Renal pelvis (tissue), 12 donors: ENCODE results near the gene GXYLT2. TPM values are rescaled to one million over a fixed set of nuclear protein-coding genes. Genes with fewer than 3 reads are reported as not detected.

ENCODE experiments used
- DNase-seq: peaks from one replicate; pipeline ENCODE4 v3.0.0-alpha.2; 2013
- long read RNA-seq, 16 experiments: transcript quantifications; one replicate each; lab custom pipeline, GENCODE V29; 2026
- polyA plus RNA-seq, 3 donors: library from polyadenylated mRNA; unstranded; fragments of 120-200 nt; gene quantifications; one replicate each; pipeline ENCODE4 v1.2.1, GENCODE V29; 2013; ENCODE audit not compliant: insufficient read length in 3 of 3

GXYLT2 gene, protein sequence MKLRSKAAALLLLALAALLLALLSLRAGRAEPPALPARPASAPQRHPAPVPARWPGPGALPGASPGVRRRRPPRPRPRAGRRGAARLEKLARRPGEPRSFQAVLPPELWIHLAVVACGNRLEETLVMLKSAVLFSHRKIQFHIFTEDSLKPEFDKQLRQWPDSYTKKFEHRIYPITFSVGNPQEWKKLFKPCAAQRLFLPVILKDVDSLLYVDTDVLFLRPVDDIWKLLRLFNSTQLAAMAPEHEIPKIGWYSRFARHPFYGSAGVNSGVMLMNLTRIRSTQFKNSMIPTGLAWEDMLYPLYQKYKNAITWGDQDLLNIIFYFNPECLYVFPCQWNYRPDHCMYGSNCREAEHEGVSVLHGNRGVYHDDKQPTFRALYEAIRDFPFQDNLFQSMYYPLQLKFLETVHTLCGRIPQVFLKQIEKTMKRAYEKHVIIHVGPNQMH
- polyA plus RNA-seq = 10 to 100 TPM; 11.3 to 13.3 (median 12.9) TPM
- long read RNA-seq, donor 1, partial matches to known transcripts = 0 of 4 reads
- long read RNA-seq, donor 1, other reads (novel, unspliced or antisense) = 0 of 4 reads
- long read RNA-seq, donor 2, partial matches to known transcripts = 0 of 2 reads
- long read RNA-seq, donor 2, other reads (novel, unspliced or antisense) = 0 of 2 reads
- long read RNA-seq, donor 3, partial matches to known transcripts = 0 of 1 reads
- long read RNA-seq, donor 3, other reads (novel, unspliced or antisense) = 0 of 1 reads
- long read RNA-seq, donor 4, partial matches to known transcripts = 0 of 1 reads
- long read RNA-seq, donor 4, other reads (novel, unspliced or antisense) = 0 of 1 reads
- long read RNA-seq, donor 5, partial matches to known transcripts = 0 of 3 reads
- long read RNA-seq, donor 5, other reads (novel, unspliced or antisense) = 0 of 3 reads
- long read RNA-seq, donor 6, partial matches to known transcripts = 0 of 3 reads
- long read RNA-seq, donor 6, other reads (novel, unspliced or antisense) = 0 of 3 reads
- long read RNA-seq, donor 7, partial matches to known transcripts = 0 of 3 reads
- long read RNA-seq, donor 7, other reads (novel, unspliced or antisense) = 0 of 3 reads
- long read RNA-seq, donor 8, transcript GXYLT2-201 (7 exons, 3,260 nt) = major isoform, 10 of 10 reads
- long read RNA-seq, donor 8, partial matches to known transcripts = 0 of 10 reads
- long read RNA-seq, donor 8, other reads (novel, unspliced or antisense) = 0 of 10 reads
- long read RNA-seq, donor 9 = 0 reads
- long read RNA-seq, donor 10 = 0 reads
- long read RNA-seq, donor 11, partial matches to known transcripts = 5 of 7 reads
- long read RNA-seq, donor 11, other reads (novel, unspliced or antisense) = 0 of 7 reads
- long read RNA-seq, donor 12, partial matches to known transcripts = 0 of 2 reads
- long read RNA-seq, donor 12, other reads (novel, unspliced or antisense) = 0 of 2 reads
- long read RNA-seq, donor 13, partial matches to known transcripts = 0 of 1 reads
- long read RNA-seq, donor 13, other reads (novel, unspliced or antisense) = 0 of 1 reads
- long read RNA-seq, donor 14 = 0 reads
- long read RNA-seq, donor 15, partial matches to known transcripts = 11 of 13 reads
- long read RNA-seq, donor 15, other reads (novel, unspliced or antisense) = 0 of 13 reads
- long read RNA-seq, donor 16, partial matches to known transcripts = 8 of 9 reads
- long read RNA-seq, donor 16, other reads (novel, unspliced or antisense) = 0 of 9 reads

DNA sequence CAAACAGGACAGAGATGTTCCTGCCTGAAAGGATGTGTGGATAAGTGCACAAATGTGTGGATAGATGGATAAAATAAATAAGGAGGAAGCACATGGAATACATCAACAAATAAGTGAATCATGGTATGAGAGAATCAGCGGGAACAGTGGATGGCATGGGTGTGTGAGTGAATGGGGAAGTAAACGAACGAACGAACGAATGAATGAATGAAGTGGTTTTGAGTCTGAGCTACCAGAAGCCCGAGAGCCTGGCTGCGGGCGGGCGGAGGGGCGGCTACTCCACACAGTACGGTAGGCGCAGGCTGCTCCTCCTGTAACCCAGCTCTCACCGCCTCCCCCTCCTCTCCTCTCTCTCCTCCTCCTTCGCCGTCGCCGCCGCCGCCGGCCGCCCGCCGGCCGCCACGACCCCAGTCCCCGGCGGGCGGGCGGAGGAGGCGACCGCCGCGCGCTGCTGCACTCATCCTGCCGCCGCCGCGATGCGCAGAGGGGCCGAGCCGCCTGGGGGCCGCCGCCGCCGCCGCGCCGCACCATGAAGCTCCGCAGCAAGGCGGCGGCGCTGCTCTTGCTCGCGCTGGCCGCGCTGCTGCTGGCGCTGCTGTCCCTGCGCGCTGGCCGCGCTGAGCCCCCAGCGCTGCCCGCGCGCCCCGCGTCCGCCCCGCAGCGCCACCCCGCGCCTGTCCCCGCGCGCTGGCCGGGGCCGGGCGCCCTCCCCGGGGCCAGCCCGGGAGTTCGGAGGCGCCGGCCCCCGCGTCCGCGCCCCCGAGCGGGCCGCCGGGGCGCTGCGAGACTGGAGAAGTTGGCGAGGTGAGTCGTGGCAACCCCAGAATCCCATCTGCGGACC, at the start of gene GXYLT2:
TSS of gene GXYLT2 (plus strand) at position 342 of the 841 bp plus-strand sequence. CDS start at position 530, 188 bp downstream.
- peak; percentile 80 for DNase-seq

DNA sequence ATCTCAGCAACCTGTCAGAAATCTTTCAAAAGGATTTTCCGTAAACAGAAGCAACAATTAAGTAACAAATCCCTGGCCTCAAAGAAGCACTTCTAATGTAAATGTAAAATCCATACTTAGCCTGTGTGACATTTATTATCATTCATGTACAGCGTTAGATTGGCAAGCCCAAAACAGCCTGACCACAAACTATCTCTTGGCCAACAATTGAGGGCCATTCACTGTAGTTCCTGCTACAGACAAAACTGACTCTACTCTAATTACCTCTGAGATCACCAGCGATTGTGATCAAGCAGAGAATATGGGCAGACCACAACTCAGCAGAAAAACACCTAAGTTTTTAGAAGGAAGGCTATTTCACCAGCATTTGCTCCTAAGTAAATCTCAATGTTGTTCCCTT, 48.8 kb upstream of the GXYLT2 start:
- DNase-seq = no peak

DNA sequence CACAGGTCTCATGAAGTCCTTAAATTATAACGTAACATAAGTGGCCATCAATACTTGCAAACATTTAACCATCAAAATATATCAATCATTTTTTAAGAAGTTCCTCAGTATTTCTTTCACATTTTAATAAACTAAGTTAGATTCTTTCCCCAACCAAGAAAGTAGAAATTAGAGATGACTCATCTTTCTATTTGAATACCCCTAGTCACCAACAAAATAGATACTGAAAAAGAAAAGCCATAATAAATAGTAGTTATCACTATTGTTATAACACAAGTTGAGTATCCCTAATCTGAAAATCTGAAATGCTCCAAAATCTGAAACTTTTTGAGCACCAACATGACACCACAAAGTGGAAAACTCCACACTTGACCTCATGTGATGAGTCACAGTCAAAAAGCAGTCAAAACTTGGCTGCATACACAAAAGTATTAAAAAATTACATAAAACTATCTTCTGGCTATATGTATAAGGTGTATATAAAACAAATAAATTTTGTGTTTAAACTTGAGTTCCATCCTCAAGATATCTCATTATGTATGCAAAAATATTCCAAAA, 43.3 kb upstream of the GXYLT2 start:
- no peak for DNase-seq

DNA sequence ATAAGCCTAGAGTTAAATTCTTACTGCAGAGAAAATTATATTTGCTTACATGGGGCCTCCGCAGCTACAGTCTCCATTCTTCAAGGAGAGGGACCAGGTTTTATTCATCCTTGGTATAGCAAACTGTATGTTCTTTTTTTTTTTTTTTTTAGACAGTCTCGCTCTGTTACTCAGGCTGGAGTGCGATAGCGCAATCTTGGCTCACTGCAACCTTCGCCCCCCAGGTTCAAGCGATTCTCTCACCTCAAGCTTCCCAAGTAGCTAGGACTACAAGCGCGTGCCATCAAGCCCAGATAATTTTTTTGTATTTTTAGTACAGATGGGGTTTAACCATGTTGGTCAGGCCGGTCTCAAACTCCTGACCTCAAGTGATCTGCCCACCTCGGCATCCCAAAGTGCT, 41.7 kb upstream of the GXYLT2 start:
- no peak for DNase-seq

DNA sequence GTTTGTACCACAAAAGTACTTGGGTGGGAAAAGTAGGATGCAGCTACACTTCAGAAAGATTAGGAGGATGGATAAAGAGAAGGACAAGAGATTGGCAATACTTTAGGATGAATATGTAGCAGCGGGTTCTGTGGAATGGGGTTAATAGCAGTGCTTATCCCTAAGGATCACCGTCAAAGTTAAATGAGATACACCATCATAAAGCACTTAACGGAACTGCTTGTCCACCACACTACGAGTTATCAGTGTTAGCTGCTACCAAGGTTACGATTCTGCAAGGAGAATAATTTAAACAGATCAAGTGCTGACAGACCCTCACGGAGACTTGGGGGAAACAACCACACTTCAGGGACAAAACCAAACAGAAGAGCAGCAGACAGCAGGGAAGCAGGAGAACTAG, 40.6 kb upstream of the GXYLT2 start:
- DNase-seq = no peak

DNA sequence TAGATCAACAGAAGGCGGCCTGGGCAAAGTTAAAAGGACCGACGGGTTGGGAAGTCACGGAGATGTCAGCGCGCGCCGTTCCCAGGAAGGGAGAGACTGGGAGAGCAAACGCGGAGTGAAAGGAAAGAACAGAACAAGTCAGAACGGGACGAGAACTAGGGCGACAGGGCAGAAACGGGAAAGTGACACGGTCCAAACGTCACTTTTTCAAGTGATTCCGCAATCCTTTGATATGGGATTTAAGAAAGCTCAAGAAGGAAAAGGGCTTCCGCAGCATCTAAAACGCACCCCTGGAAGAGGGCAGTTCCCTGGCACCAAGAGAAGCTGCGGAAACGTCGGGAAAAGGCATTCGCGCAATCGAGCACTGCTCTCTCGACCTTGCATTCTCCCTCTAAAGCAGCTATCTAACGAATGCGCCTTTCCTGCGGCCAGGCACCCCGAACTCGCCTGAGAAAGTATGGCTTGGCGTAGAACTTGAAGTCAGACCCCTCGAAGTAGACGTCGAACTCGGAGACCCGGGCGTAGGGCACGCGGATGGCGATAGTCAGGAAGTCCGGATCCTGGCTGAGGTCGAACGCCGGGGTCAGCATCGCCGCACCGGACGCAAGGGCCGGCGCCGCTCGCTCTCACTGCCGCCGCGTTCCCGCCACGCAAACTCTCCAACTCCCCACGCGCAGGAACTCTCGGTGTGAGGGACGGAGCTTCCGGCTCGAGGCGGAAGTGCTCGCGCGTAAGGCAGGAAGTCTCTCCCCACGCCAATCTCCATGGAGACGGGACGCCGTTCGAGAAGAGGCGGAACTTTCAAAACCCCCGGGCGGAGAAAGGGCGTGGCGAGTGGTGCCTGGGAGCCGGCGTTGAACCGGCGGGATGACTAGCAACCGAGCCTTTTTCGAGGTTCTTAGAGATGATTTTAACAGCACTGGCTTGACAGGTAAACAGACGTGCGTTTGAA, 39.8 kb upstream of the GXYLT2 start, which contains the start of gene SHQ1:
TSS of gene SHQ1 (minus strand) at position 695 of the 952 bp plus-strand sequence. CDS start at position 590, 105 bp downstream.
- DNase-seq = peak; percentile 96

DNA sequence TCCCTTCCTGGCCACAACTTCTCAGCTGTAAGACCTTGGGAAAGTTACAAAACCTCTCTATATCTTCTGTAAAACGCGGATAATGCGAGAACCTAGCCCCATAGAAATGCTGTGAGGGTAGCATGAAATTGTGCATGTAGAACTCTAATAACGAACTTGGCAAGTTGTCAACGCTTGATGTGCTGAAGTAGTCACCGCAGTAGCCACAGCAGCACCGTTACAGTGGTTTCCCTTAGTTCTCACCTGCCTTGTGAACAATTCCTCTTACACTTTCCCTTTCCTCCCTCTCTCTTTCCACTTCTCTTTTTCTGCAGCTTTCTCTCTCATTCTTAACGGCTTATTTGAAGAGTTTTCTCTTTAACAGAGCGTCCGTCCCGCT, 39.2 kb upstream of the GXYLT2 start:
- no peak for DNase-seq

DNA sequence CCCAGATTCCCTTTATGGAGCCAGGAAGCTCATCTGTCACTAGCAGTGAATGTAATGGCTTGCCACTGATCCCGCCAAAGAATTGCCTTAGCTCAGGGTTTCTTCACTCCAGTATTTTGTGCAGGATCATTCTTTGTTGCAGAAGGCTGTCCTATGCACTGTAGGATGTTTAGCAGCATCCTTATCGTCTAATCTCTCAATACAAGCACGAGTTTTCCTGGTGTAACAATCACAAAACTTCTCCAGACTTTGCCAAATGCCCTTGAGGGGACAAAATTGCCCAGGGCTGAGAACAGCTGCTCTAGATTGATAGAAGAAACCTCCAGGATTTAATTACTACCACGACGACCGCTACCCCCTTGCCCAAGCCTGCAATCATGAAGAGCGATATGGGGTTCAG, 32.8 kb upstream of the GXYLT2 start:
- no peak for DNase-seq

DNA sequence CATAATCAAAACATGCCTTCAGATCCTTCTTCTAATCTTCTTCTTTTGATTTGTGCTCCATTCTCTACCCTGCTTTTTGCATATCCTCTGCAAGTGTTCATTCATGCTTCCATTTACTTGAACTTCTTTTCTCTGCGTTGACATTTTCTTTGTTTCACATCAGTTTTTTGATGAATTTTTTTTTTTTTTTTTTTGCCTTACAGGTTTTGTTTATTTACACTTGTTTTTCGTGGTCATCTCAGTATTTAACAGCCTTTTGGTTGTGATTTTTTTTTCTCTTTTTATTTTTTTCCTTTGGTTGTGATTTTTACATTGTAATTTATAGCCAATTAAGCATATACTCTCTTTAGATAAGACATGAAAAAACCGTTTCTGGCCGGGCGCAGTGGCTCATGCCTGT, 27.8 kb upstream of the GXYLT2 start:
- no peak for DNase-seq

DNA sequence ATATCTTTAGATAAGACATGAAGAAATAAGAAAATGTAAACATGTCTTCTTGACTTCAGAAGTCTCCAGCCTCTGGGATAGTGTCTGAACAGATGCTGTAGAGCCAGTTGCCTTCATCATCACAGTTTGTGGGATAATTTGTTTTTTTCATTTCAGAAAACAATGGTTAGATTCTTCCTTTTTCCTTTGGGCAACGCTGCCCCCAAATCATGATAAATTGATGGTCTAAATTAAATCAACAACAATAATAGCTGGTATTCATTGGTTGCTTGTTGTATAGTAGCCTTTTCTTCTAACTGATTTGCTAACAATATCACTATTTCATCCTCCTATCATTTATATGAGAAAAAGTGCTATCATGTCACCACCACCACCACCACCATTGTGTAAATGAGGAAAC, 27.0 kb upstream of the GXYLT2 start:
- DNase-seq = no peak

DNA sequence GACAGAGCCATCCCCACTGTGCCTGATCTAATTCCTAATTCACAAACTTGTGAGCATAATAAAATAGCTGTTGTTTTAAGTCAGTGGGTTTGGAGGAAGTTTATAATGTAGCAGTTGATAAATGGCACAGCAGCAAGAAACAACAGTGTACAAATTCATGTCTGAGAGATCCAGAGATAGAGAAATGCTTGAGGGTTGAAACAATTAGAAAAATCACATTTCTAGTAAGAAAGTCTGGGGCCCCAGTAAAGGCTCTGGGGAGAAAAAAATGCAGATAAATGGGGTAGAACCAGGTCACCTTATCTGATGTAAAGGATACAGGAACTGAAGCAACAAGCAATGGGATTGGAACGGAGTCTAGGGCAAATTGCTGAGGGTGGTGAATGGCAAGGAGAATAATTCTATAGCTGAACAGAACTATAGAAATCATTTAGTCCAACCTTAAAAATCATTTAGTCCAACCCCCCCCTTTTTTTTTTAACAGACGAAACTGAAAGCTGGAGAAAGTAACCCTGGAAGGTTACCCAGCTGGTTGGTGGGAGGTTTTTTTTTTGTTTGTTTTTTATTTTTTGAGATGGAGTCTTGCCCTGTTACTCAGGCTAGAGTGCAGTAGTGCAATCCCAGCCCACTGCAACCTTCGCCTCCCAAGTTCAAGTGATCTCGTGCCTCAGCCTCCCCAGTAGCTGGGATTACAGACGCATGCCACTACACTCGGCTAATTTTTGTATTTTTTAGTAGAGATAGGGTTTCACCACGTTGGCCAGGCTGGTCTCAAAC, 25.3 kb upstream of the GXYLT2 start:
- no peak for DNase-seq

DNA sequence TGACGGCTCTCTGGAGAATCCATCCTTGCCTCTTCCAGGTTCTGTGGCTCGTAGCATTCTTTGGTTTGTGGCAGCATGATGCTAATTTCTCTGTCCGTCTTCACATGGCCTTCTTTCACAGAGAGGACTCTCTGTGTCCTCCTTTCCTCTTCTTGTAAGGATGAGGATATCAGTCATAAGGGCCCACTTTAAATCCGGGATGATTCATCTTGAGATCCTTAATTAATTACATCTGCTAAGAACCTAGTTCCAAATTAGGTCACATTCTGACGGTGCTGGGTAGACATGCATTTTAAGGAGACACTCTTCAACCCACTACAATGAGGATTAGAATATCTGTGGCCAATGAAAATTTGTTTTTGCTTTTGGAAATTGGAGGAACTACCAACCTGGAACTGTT, 15.7 kb upstream of the GXYLT2 start:
- DNase-seq = no peak

DNA sequence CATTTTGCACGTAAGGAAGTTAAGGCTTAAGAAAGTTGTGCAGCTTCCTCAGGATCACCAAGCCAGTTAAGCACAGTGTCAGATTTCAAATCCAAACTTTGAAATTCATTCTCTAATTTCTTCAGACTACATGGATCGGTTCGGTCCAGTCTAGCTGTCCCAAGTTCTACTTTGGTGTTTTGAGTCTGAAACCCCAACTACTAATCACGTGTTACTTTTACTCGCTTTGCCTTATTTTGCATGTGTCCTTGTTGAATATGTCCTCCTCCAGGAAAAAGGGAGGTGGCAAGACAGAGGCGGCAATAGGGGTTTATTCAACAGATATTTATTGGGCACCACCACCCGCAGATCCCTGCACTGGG, 522 bp upstream of the GXYLT2 start:
- DNase-seq = no peak

DNA sequence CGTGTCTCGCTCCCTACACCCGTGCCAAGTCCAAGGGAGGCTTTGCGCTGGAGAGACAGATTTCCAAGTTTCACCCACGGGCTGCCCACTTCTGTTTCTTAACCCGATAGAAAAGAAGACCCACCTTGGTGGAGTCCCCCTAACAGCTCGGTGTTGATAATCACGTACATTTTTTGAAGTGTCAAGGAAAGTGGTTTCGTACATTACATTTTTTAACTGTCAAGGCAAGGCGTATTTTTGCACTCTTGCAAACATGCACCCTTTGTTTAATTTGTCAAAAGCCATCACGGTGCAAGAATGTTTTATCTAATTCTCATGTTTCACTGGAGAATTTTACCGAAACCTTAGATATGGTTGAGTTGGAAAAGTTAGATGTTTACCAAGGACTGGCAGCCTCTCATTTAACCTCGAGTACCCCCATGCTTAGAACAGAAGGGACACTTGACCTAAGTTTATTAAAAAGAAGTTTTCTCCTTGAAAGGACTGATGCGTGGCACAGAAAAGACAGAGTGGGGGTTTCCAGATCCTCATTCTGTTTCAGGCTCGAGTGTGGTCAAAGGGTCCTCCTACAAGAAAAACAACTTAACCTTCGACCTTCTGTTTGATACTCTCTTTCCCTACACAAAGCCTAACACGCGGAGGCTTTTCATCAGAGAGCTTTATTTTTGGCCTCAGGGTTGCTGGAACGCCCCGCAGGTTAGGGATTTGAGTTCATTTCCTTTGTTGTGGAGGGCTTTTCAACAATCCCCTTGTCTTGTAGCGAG, 882 bp downstream of the GXYLT2 start:
- DNase-seq = no peak

DNA sequence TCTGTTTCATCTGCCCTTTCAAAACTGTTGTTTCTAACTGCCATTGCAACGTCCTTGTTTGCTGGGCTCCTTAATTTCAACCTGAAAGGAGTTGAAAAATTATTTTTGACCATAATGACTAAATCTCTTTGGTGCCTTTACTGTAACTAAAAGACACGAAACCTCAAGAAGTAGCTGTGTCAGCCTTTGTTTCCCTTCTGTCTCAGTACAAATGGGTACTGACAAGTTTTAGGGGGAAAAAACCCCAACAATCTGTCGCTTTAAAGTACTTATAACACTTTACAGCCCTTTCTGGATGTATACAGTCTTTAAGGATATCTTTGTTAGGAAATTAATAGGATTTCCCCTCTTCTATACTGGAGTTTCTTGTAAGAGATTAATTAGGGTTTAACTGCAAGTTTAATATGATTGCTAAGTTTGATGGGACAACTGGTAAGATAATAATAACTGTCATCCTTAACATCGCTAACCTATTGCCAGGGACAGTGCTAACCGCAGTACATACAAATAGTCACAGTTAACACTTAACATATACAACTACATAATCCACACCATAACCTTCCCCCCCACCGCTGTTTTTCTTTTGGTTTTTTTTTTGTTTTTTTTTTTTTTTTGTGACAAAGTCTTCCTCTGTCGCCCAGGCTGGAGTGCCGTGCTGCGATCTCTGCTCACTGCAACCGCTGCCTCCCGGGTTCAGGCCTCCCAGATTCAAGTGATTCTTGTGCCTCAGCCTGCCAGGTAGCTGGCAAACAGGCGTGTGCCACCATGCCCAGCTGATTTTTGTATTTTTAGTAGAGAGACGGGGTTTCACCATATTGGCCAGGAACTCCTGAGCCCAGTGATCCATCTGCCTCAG, 1.7 kb downstream of the GXYLT2 start:
- no peak for DNase-seq
